Neutrophil (primary cell): Measurements from ENCODE around the gene SMARCB1.

Experiments
- H3K27ac ChIP-seq: fragments of 200-600 bp; sonication (generic); 2 replicates; pipeline ENCODE4 v1.5.1; 2016; ENCODE audit warnings: mild to moderate bottlenecking, moderate library complexity
- H3K27me3 ChIP-seq: fragments of 200-600 bp; sonication (generic); 2 replicates; pipeline ENCODE4 v1.6.0; 2016; ENCODE audit warnings: mild to moderate bottlenecking
- H3K36me3 ChIP-seq: fragments of 200-600 bp; sonication (generic); 2 replicates; pipeline ENCODE4 v1.5.1; 2017
- H3K4me1 ChIP-seq, 2 experiments: fragments of 200-600 bp in 1 of 2; sonication (generic) in 1 of 2; 1 replicate in 1 of 2; 2 replicates in 1 of 2; pipeline versions ENCODE4 v1.5.1 to v1.6.1; 2013 to 2016; ENCODE audit warnings: low read depth in 1 of 2, low read length in 1 of 2, mild to moderate bottlenecking in 1 of 2, moderate library complexity in 1 of 2; ENCODE audit not compliant: control insufficient read depth in 1 of 2, insufficient read depth in 1 of 2
- H3K4me3 ChIP-seq, 2 experiments: fragments of 200-600 bp in 1 of 2; sonication (generic) in 1 of 2; 1 replicate in 1 of 2; 2 replicates in 1 of 2; pipeline ENCODE4 v1.5.1; 2013 to 2016; ENCODE audit warnings: low read depth in 1 of 2, low read length in 1 of 2, mild to moderate bottlenecking in 1 of 2, moderate library complexity in 1 of 2
- H3K9me3 ChIP-seq: fragments of 200-600 bp; sonication (generic); 2 replicates; pipeline ENCODE4 v1.5.1; 2016
- CTCF ChIP-seq: fragments of 200-600 bp; sonication (generic); IDR thresholded peaks from 2 replicates; pipeline ENCODE4 v1.5.1; 2016; ENCODE audit warnings: antibody characterized with exemption

The SMARCB1 gene

GRCh38 chr22:23773483-23774113 is 13.2 kb upstream of the SMARCB1 start:
- Histone ChIP-seq H3K4me3 (no peak overlapping the region), H3K4me1 (peaks cover 12 to 20% of the 10 kb centered on the region in 2 experiments), H3K27ac (no peak overlapping the region), H3K36me3 (no peaks in the 10 kb centered on the region), H3K9me3 (no peaks in the 10 kb centered on the region), H3K27me3 (peaks cover 48% of the 10 kb centered on the region)
- no peak for TF ChIP-seq CTCF

DNA sequence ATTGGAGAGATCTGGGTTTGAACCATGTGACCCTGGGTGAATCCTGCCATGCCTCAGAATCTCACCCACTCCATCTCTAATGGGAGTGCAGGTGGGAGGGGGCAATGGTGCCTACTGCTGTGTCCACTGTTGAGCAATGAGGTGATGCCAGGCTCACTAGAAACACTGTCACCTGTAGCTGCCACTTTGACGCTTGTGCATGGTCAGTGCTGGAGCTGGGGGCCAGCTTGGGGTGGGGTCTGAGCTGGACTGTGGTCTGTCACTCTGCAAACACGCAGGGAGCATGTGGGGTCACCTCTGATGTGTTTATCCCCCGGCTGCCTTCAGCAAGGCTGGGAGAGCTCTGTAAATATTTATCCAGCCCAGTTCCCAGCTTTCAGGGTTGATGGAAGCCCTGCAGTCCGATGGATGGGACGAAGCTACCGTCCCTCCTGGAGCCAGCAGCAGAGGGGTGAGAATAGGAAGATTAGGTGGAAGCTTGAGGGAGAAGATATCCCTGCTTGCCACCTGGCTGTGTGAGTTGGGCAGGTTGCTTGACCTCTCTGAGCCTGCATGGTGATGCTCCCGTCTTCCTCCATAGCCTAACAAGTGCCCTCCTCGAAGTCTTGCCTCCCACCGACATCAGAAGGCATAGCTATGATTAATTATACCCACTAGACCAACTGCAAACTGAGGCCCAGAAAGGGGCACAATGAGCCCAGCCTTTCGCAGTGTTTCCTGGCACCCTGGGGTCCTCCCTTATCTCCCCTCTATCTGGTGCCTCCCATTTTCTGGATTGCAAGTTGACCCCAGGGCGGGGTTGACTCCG is 12.4 kb upstream of the SMARCB1 start:
- H3K27ac ChIP-seq: no peak overlapping the region
- TF ChIP-seq CTCF: no peak
- H3K4me3 ChIP-seq: no peak overlapping the region
- H3K27me3 ChIP-seq: peaks cover 48% of the 10 kb centered on the region
- H3K36me3 ChIP-seq: no peaks in the 10 kb centered on the region
- H3K4me1 ChIP-seq: peaks cover 12 to 20% of the 10 kb centered on the region in 2 experiments
- no peaks in the 10 kb centered on the region for H3K9me3 ChIP-seq

DNA sequence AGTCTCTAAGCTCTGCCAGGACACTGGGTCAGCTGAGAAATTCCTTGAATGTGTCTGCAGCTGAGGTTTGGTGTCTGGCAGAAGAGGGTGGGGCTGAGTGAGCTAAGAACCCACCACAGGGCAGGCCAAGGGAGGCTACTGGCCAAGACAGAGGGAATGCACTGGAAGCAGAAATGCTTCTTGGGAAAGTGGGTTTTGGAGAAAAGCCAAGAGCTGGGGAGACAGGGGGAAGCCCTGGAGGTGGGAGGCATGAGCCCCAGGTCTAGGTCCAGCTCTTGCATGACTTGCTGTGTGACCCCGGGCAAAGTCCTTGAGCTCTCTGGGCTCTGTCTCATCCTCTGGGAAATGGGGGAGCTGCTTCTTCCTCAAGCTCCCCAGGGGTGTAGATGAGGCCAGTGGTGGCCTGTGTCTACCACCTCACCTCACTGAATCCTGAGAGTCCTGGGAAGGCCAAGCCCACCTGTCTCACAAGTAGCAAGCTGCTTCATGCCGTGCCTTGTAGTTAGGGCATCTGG is 11.8 kb upstream of the SMARCB1 start:
- no peaks in the 10 kb centered on the region for H3K9me3 ChIP-seq
- no peak overlapping the region for H3K27ac ChIP-seq
- H3K27me3 ChIP-seq: peaks cover 48% of the 10 kb centered on the region
- H3K4me3 ChIP-seq: no peak overlapping the region
- TF ChIP-seq CTCF: no peak
- no peaks in the 10 kb centered on the region for H3K36me3 ChIP-seq
- H3K4me1 ChIP-seq: peaks cover 12 to 20% of the 10 kb centered on the region in 2 experiments

- Histone ChIP-seq H3K9me3 (no peaks in the 10 kb centered on the region), H3K36me3 (no peaks in the 10 kb centered on the region), H3K27ac (no peak overlapping the region), H3K4me1 (peaks cover 12 to 19% of the 10 kb centered on the region in 2 experiments), H3K4me3 (no peak overlapping the region), H3K27me3 (peaks cover 48% of the 10 kb centered on the region)
- no peak for TF ChIP-seq CTCF
Measured at GRCh38 chr22:23775779-23776375, 10.9 kb upstream of the SMARCB1 start.

DNA sequence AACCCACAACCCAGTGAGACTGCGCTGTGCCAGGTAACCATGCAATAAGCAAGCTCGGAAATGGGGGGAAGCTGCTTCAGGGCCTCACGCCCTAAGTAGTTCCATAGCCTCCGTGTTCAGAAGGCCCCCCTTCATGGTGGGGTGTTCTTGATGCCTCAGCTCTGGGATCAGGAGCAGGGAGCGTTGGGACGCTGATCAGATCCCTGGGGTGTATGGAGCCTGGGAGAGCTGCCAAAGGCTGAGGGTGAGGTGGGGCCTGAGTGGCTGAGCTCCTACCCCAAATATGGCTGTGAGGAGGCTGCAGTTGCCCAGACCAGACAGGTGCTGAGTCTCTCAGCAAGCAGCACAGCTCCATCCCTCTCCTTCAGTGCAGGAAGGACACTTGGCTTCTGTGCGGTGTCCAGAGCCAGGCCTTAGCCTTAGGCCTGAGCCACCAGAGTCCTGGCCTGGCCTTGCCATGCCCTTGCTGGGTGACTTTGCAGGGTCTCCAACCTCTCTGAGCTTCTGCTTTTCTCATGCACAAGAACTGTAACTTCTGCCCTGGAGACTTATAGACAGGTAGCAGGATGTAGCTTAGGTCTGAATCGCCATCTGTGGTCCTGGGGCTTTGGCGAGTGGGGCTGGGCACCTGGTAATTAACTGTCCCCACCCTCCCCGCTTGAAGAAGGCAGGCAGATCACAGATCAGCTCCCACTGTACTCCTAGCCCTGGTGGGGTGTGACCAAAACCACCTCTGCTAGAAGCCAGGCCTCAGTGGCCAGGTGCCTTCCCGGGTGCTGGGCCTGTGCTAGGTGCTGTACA is 8.8 kb upstream of the SMARCB1 start:
- no peaks in the 10 kb centered on the region for H3K36me3 ChIP-seq
- no peak overlapping the region for H3K4me3 ChIP-seq
- TF ChIP-seq CTCF: no peak
- H3K27me3 ChIP-seq: peaks cover 31% of the 10 kb centered on the region
- no peak overlapping the region for H3K27ac ChIP-seq
- no peaks in the 10 kb centered on the region for H3K9me3 ChIP-seq
- peaks cover 2 to 3% of the 10 kb centered on the region in 2 experiments for H3K4me1 ChIP-seq
